GM12878 (cell line): ENCODE results near the gene EXOC5. TPM values are rescaled to one million over a fixed set of nuclear protein-coding genes. Genes with fewer than 3 reads are reported as not detected.

ENCODE experiments used
- BHLHE40 ChIP-seq, 2 experiments: fragments of 450-650 bp in 1 of 2; IDR thresholded peaks; 2 replicates each; pipeline ENCODE4 v1.6.1; 2011 to 2017; ENCODE audit warnings: low read depth in 2 of 2, borderline replicate concordance in 1 of 2, improper control_type of control experiment in 1 of 2, low read length in 1 of 2, mild to moderate bottlenecking in 1 of 2
- E2F8 ChIP-seq: fragments of 450-650 bp; IDR thresholded peaks from 2 replicates; pipeline ENCODE4 v1.6.1; 2018; ENCODE audit warnings: mild to moderate bottlenecking, low read depth, moderate library complexity; ENCODE audit not compliant: partially characterized antibody
- GATAD2B ChIP-seq: fragments of 450-650 bp; conservative IDR thresholded peaks from 2 replicates; pipeline ENCODE4 v1.6.1; 2017; ENCODE audit warnings: low read depth, mild to moderate bottlenecking, moderate library complexity
- HDAC6 ChIP-seq: fragments of 200-600 bp; sonication (generic); IDR thresholded peaks from one replicate; pipeline ENCODE4 v1.8.0; 2017; ENCODE audit warnings: antibody characterized with exemption; ENCODE audit not compliant: unreplicated experiment
- IKZF2 ChIP-seq, 2 experiments: fragments of 450-650 bp; IDR thresholded peaks; 2 replicates each; pipeline ENCODE4 v1.6.1; 2017; ENCODE audit warnings: mild to moderate bottlenecking in 2 of 2, moderate library complexity in 2 of 2
- IRF3 ChIP-seq: fragments of 450-650 bp; IDR thresholded peaks from 2 replicates; pipeline ENCODE4 v1.6.1; 2014; ENCODE audit warnings: mild to moderate bottlenecking
- MEF2A ChIP-seq: IDR thresholded peaks from 2 replicates; pipeline ENCODE4 v1.6.1; 2011; ENCODE audit warnings: low read depth, mild to moderate bottlenecking, low read length, moderate library complexity; ENCODE audit not compliant: insufficient read depth
- MEF2B ChIP-seq: fragments of 450-650 bp; IDR thresholded peaks from 2 replicates; pipeline ENCODE4 v1.6.1; 2018; ENCODE audit warnings: mild to moderate bottlenecking, moderate library complexity; ENCODE audit not compliant: partially characterized antibody, poor library complexity, severe bottlenecking
- RB1 ChIP-seq: fragments of 450-650 bp; formaldehyde crosslinking; IDR thresholded peaks from 2 replicates; pipeline ENCODE4 v1.6.1; 2017; ENCODE audit warnings: mild to moderate bottlenecking, borderline replicate concordance
- RELA ChIP-seq: fragments of 450-650 bp; IDR thresholded peaks from 2 replicates; pipeline ENCODE4 v1.8.0; 2014; ENCODE audit warnings: borderline replicate concordance; ENCODE audit not compliant: partially characterized antibody
- REST ChIP-seq: IDR thresholded peaks from 2 replicates; pipeline ENCODE4 v1.6.1; 2012; ENCODE audit warnings: mild to moderate bottlenecking, low read depth, low read length
- SMARCA5 ChIP-seq: fragments of 450-650 bp; IDR thresholded peaks from 2 replicates; pipeline ENCODE4 v1.6.1; 2017; ENCODE audit warnings: mild to moderate bottlenecking
- SMC3 ChIP-seq: IDR thresholded peaks from 2 replicates; pipeline ENCODE4 v1.6.1; 2011; ENCODE audit warnings: low read length, improper control_type of control experiment, borderline replicate concordance
- SP1 ChIP-seq: IDR thresholded peaks from one replicate; pipeline ENCODE4 v1.6.1; 2011; ENCODE audit warnings: low read depth, low read length
- SPI1 ChIP-seq: IDR thresholded peaks from 2 replicates; pipeline ENCODE4 v1.6.1; 2011; ENCODE audit warnings: low read depth, mild to moderate bottlenecking, low read length, moderate library complexity, borderline replicate concordance; ENCODE audit not compliant: insufficient read depth
- STAT1 ChIP-seq: fragments of 450-650 bp; conservative IDR thresholded peaks from 2 replicates; pipeline ENCODE4 v1.6.1; 2014; ENCODE audit warnings: antibody characterized with exemption, mild to moderate bottlenecking
- ZBTB4 ChIP-seq: fragments of 450-650 bp; formaldehyde crosslinking; IDR thresholded peaks from 2 replicates; pipeline ENCODE4 v1.4.0; 2022; ENCODE audit warnings: mild to moderate bottlenecking, moderate library complexity
- polyA plus RNA-seq, 11 experiments: library from polyadenylated mRNA; depleted of rRNA in 4 of 11; unstranded in 6 of 11; stranded (reverse) in 5 of 11; fragments of >200 nt; fragmentation: Nextera tagmentation in 4 of 11; fragmentation: Illumina TruSeq in 1 of 11; extraction: Ambion mirVana in 4 of 11; extraction: Trizol in 1 of 11; gene quantifications; 1 replicate in 1 of 11; 2 replicates in 10 of 11; pipeline versions ENCODE4 v1.2.1 to v1.2.3, GENCODE V29; 2011 to 2016; ENCODE audit warnings: inconsistent platforms in 2 of 11, missing spikeins in 2 of 11, low read depth in 1 of 11
- total RNA-seq, 4 experiments: library from RNA; depleted of rRNA in 3 of 4; stranded (reverse); fragments of >200 nt in 3 of 4; fragmentation: Illumina TruSeq in 1 of 4; extraction: Trizol in 1 of 4; gene quantifications; 2 replicates each; pipeline versions ENCODE4 v1.2.1 to v1.2.3, GENCODE V29; 2013 to 2021

The EXOC5 gene
- total and polyA plus RNA-seq, 10 of the 15 experiments (the other 5 are each of a cell fraction or from before 2014, with no cell fraction given), result 10.3 to 101 (median 43.6) TPM

- TF ChIP-seq RELA (no peak), E2F8 (peak; percentile 89), RB1 (no peak; the same call in none of the 2 replicates), SMARCA5 (0 out of 2 replicates have a peak, but pooled peaks have one; percentile 38), MEF2A (0 out of 2 replicates have a peak, but pooled peaks have one; percentile 1), SPI1 (no peak; the same call in 1 of the 2 replicates), GATAD2B (peak; percentile 93), IRF3 (no peak), REST (0 out of 2 replicates have a peak, but pooled peaks have one; percentile 20), SMC3 (0 out of 2 replicates have a peak, but pooled peaks have one; percentile 1), MEF2B (peak; percentile 89), IKZF2 (IDR thresholded peaks at IDR 0.05) (peak; percentile 59 to 78), HDAC6 (peak; percentile 76), SP1 (peak; percentile 9), STAT1 (0 out of 2 replicates have a peak, but pooled peaks have one; percentile 24), ZBTB4 (no peak), BHLHE40 (IDR thresholded peaks at IDR 0.05; ENCODE audit: borderline replicate concordance in 1 of 2, low read depth in 2 of 2, low read length in 1 of 2) (peak; percentile 56 to 71; a peak in 3 of 4 replicates)
These were observed at the start of gene EXOC5, which contains the start of gene AP5M1 (continued) for GRCh38 chr14:57268161-57269069.
